Measurements from ENCODE around the gene NOS1AP. TPM values are rescaled to one million over a fixed set of nuclear protein-coding genes. Genes with fewer than 3 reads are reported as not detected.

Gene NOS1AP
- total and polyA plus RNA-seq, 8 donors, result 0.25 to 13.8 (median 6.2) TPM

GRCh38 chr1:162157469-162157868 lies 88.0 kb downstream of the NOS1AP start:
- no peak for DNase-seq
- 75 to 100% (median 94%) methylated on average over 1 of the region's 1 CpG for WGBS, 5 donors

DNA sequence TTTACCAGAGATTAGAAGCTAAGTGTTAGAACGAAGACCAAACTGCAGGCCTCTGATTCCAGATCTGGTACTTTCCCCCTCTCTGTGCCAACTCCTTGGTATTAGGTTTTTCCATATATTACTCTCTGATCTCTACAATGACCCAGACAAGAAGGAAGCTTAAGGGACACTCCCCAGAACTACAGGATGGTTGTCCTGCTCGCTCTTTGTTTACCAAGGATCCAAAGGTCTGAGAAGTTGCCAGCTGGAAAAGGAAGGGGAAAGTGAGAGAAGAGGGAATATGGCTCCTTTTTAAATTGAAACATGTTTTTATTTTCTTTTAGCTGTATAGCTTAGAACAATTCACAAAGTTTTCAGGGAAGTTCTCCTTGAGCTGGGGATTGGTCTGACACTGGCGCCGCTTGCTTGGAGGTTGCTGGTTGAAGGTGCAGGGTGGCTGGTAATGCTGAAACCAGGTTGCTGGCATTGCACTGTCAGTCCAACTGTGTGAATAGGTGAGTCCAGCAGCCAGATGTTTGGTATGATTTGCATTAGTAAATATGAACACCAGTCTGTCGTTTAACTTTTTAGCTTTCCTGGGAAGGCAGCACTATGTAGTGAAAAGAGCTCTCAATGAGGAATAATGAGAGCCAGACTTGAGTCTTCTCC lies 89.3 kb downstream of the NOS1AP start:
- Histone ChIP-seq H3K27ac (no peak overlapping the region), H3K36me3 (no peaks in the 10 kb centered on the region), H3K9me3 (no peaks in the 10 kb centered on the region), H3K4me3 (no peak overlapping the region), H3K27me3 (no peaks in the 10 kb centered on the region), H3K4me1 (peaks cover 7 to 24% (median 12%) of the 10 kb centered on the region in 4 donors)
- 51 to 58% (median 53%) methylated on average over 5 of the region's 5 CpGs for WGBS, 5 donors
- DNase-seq, result no peak
- intact Hi-C loops (cut with DNase I; ENCODE audit: low total_unique reads), result no loop called here
- TF ChIP-seq EP300 (IDR thresholded peaks at IDR 0.05), result no peak
- no peak for TF ChIP-seq POLR2AphosphoS5 (IDR thresholded peaks at IDR 0.05)

More at GRCh38 chr1:162157469-162157868, 88.0 kb downstream of the NOS1AP start:
- TF ChIP-seq EP300 (IDR thresholded peaks at IDR 0.05) (no peak), CTCF (IDR thresholded peaks at IDR 0.05) (no peak)
- Histone ChIP-seq H3K4me1 (peaks cover 12 to 27% (median 13%) of the 10 kb centered on the region in 4 donors), H3K9me3 (no peaks in the 10 kb centered on the region), H3K27ac (no peak overlapping the region), H3K4me3 (no peak overlapping the region), H3K27me3 (no peaks in the 10 kb centered on the region), H3K36me3 (no peaks in the 10 kb centered on the region)
- intact Hi-C loops (cut with DNase I; ENCODE audit: low total_unique reads), result no loop called here

DNA sequence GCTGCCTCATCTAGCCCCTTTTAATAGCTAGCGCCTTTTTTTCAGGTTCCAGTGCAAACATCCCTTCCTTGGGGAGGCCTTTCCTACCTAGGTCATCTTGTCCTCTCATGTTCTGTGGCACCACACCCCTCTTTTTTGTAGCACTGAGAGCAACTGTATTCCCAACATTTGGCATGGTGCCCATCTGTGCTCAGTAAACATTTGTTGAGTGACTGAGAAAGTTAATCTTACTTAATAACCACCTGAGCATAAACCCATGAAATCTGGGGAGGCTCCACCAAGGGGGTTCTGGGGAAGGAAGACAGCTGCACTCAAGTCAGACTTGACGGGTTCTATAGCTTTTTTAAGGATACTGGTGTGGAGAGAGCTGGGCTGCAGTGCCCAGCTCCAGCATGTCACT lies 90.0 kb downstream of the NOS1AP start:
- WGBS, 5 donors, result 60 to 80% (median 71%) methylated on average over 2 of the region's 2 CpGs
- TF ChIP-seq CTCF (IDR thresholded peaks at IDR 0.05) (no peak), EP300 (IDR thresholded peaks at IDR 0.05) (no peak), POLR2A (IDR thresholded peaks at IDR 0.05) (no peak), POLR2AphosphoS5 (IDR thresholded peaks at IDR 0.05) (peak in 2 of 3 donors; percentile 11 to 37)

GRCh38 chr1:162161916-162162550 lies 92.5 kb downstream of the NOS1AP start:
- Histone ChIP-seq H3K27ac (no peak overlapping the region), H3K4me1 (peaks cover 7 to 45% (median 20%) of the 10 kb centered on the region in 4 donors), H3K9me3 (no peaks in the 10 kb centered on the region), H3K27me3 (no peaks in the 10 kb centered on the region), H3K4me3 (no peak overlapping the region), H3K36me3 (no peaks in the 10 kb centered on the region)
- intact Hi-C loops (cut with DNase I; ENCODE audit: low total_unique reads), result no loop called here
- WGBS, 5 donors, result 70 to 79% (median 76%) methylated on average over 7 of the region's 7 CpGs
- TF ChIP-seq EP300 (IDR thresholded peaks at IDR 0.05) (no peak), CTCF (IDR thresholded peaks at IDR 0.05) (no peak), POLR2A (IDR thresholded peaks at IDR 0.05) (no peak), POLR2AphosphoS5 (IDR thresholded peaks at IDR 0.05) (no peak)
- no peak for DNase-seq

More for the DNA sequence above, 90.0 kb downstream of the NOS1AP start:
- Histone ChIP-seq H3K4me1 (peaks cover 7 to 24% (median 12%) of the 10 kb centered on the region in 4 donors), H3K27me3 (no peaks in the 10 kb centered on the region), H3K27ac (no peak overlapping the region), H3K36me3 (no peaks in the 10 kb centered on the region), H3K4me3 (no peak overlapping the region), H3K9me3 (no peaks in the 10 kb centered on the region)
- intact Hi-C loops (cut with DNase I; ENCODE audit: low total_unique reads), result no loop called here
- peak; percentile 74 for DNase-seq

DNA sequence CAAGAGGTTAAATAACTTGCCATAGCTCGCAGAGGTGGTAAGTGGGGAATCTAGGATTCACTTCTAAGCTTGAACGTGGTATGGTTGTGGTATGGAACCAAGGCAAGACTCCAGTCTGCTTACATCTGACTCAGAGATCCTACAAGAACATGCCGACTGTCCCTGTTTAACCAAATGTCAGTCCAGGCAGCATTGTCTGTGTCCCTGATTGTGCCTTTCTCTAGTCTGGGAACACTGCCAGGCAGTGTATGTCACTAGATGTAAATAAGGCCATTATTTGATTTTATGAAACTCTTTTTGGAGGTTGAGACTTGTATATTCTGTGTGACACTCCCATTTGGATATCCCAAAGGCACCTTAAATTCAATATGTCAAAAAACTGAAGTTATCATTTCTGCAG lies 96.0 kb downstream of the NOS1AP start:
- intact Hi-C loops (cut with DNase I; ENCODE audit: low total_unique reads), result no loop called here
- TF ChIP-seq POLR2A (IDR thresholded peaks at IDR 0.05) (no peak), EP300 (IDR thresholded peaks at IDR 0.05) (no peak), CTCF (IDR thresholded peaks at IDR 0.05) (no peak), POLR2AphosphoS5 (IDR thresholded peaks at IDR 0.05) (no peak)
- H3K4me3 ChIP-seq, result no peak overlapping the region
- no peaks in the 10 kb centered on the region for H3K36me3 ChIP-seq
- H3K4me1 ChIP-seq, result peaks cover 9 to 51% (median 32%) of the 10 kb centered on the region in 4 donors
- no peak for DNase-seq
- 57 to 73% (median 66%) methylated on average over 3 of the region's 3 CpGs for WGBS, 5 donors
- no peaks in the 10 kb centered on the region for H3K9me3 ChIP-seq
- H3K27me3 ChIP-seq, result no peaks in the 10 kb centered on the region
- H3K27ac ChIP-seq, result no peak overlapping the region

Data from stomach (tissue), 9 donors.